Upper lobe of left lung (tissue), 4 donors: Measurements from ENCODE around the gene DCAF6.

Experiments used
- EP300 ChIP-seq, 4 donors: sonication (generic); formaldehyde crosslinking; IDR thresholded peaks; one replicate each; pipeline ENCODE4 v1.5.1; 2017; ENCODE audit warnings: antibody characterized with exemption in 4 of 4, control low read depth in 2 of 4
- POLR2A ChIP-seq, 4 donors: fragments of 450-650 bp; IDR thresholded peaks; one replicate each; pipeline ENCODE4 v1.5.1; 2016 to 2017; ENCODE audit warnings: antibody characterized with exemption in 4 of 4, mild to moderate bottlenecking in 2 of 4
- TF ChIP-seq, protein P1 (sequence below), 6 experiments: fragments of 450-650 bp in 4 of 6; fragments of 200-600 bp in 2 of 6; sonication (generic) in 2 of 6; IDR thresholded peaks; one replicate each; pipeline ENCODE4 v1.5.1; 2016 to 2019; ENCODE audit warnings: antibody characterized with exemption in 6 of 6

DNA sequence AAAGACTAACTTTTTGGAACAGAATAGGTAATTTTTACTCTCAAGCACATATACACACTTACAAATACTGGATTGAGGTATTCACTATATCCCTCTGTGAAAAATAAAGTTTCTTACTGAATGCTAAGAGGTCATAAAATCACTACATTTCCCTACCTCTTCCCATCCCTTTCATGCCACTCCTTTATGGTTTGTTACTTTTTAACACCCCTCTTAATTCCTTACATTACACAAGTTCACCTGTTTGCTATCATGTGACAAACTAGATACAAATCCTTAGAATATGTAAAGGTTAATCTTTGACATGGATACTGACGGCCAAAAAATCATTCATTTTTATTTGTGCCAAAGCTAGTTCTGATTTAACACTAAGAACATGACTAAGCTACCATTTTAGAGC lies 6.8 kb upstream of the DCAF6 start:
- no peak for TF ChIP-seq EP300 (IDR thresholded peaks at IDR 0.05)
- TF ChIP-seq POLR2A (IDR thresholded peaks at IDR 0.05) = no peak
- TF ChIP-seq, protein P1, sequence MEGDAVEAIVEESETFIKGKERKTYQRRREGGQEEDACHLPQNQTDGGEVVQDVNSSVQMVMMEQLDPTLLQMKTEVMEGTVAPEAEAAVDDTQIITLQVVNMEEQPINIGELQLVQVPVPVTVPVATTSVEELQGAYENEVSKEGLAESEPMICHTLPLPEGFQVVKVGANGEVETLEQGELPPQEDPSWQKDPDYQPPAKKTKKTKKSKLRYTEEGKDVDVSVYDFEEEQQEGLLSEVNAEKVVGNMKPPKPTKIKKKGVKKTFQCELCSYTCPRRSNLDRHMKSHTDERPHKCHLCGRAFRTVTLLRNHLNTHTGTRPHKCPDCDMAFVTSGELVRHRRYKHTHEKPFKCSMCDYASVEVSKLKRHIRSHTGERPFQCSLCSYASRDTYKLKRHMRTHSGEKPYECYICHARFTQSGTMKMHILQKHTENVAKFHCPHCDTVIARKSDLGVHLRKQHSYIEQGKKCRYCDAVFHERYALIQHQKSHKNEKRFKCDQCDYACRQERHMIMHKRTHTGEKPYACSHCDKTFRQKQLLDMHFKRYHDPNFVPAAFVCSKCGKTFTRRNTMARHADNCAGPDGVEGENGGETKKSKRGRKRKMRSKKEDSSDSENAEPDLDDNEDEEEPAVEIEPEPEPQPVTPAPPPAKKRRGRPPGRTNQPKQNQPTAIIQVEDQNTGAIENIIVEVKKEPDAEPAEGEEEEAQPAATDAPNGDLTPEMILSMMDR (IDR thresholded peaks at IDR 0.05) = no peak
